HG03342 (cell line): Measurements from ENCODE around the gene RTN4RL1.

Source experiments
- ATAC-seq: cut with Tn5 transposase; IDR thresholded peaks from one replicate; pipeline ENCODE4 v1.9.1; 2021; ENCODE audit warnings: mild to moderate bottlenecking, moderate library complexity; ENCODE audit not compliant: unreplicated experiment

Gene RTN4RL1

GRCh38 chr17:1928976-1929375, 96.2 kb downstream of the RTN4RL1 start:
- ATAC-seq, result no peak

- ATAC-seq, result no peak
These were observed 104.2 kb downstream of the RTN4RL1 start for GRCh38 chr17:1920948-1921351.

GRCh38 chr17:1919201-1919600, 105.9 kb downstream of the RTN4RL1 start:
- ATAC-seq, result no peak

- no peak for ATAC-seq
These were observed 106.6 kb downstream of the RTN4RL1 start for GRCh38 chr17:1918346-1919162.

- no peak for ATAC-seq
These were observed 108.0 kb downstream of the RTN4RL1 start for GRCh38 chr17:1916963-1917715.

- ATAC-seq, result no peak
These were observed 108.8 kb downstream of the RTN4RL1 start for GRCh38 chr17:1916316-1916715.

- ATAC-seq, result no peak
These were observed 109.2 kb downstream of the RTN4RL1 start for GRCh38 chr17:1915889-1916288.

GRCh38 chr17:1914661-1915083, 110.5 kb downstream of the RTN4RL1 start:
- no peak for ATAC-seq

GRCh38 chr17:1913702-1914101, 111.4 kb downstream of the RTN4RL1 start:
- ATAC-seq, result no peak

- ATAC-seq, result no peak
These were observed 113.0 kb downstream of the RTN4RL1 start for GRCh38 chr17:1912146-1912545.

- ATAC-seq, result no peak
These were observed 115.1 kb downstream of the RTN4RL1 start for GRCh38 chr17:1909985-1910384.

GRCh38 chr17:1908699-1909309, 116.3 kb downstream of the RTN4RL1 start:
- ATAC-seq, result no peak

- ATAC-seq, result no peak
These were observed 117.0 kb downstream of the RTN4RL1 start for GRCh38 chr17:1907909-1908698.

- no peak for ATAC-seq
These were observed 117.9 kb downstream of the RTN4RL1 start for GRCh38 chr17:1907216-1907631.

- ATAC-seq, result no peak
These were observed 118.5 kb downstream of the RTN4RL1 start for GRCh38 chr17:1906662-1907101.

- no peak for ATAC-seq
These were observed 119.8 kb downstream of the RTN4RL1 start for GRCh38 chr17:1905190-1905913.

GRCh38 chr17:1904273-1905182, 120.6 kb downstream of the RTN4RL1 start:
- ATAC-seq, result no peak

GRCh38 chr17:1899403-1900000, 125.6 kb downstream of the RTN4RL1 start:
- ATAC-seq, result no peak

GRCh38 chr17:1898872-1899271, 126.3 kb downstream of the RTN4RL1 start:
- no peak for ATAC-seq
